Measurements from ENCODE around the gene CELA2B.

GRCh38 chr1:15506831-15507230 is 30.9 kb downstream of the CELA2B start:
- no peak for TF ChIP-seq CTCF (IDR thresholded peaks at IDR 0.05)
- TF ChIP-seq POLR2A (IDR thresholded peaks at IDR 0.05), result no peak

Data from heart left ventricle (tissue), 13 donors.